A673 (cell line): ENCODE data around the gene HS3ST3B1.

ENCODE experiments used
- EZH2 ChIP-seq: fragments of 200-600 bp; sonication (generic); IDR thresholded peaks from 2 replicates; pipeline ENCODE4 v1.6.1; 2017; ENCODE audit warnings: borderline replicate concordance, low read depth, mild to moderate bottlenecking, mixed read lengths, antibody characterized with exemption, low read length; ENCODE audit not compliant: poor library complexity, severe bottlenecking
- TF ChIP-seq, protein P1 (sequence below): fragments of 300-800, 200-600 bp; sonication (generic); conservative IDR thresholded peaks from 2 replicates; pipeline ENCODE4 v1.5.1; 2017; ENCODE audit warnings: low read depth, mild to moderate bottlenecking, antibody characterized with exemption, low read length, moderate library complexity, mixed read lengths

DNA sequence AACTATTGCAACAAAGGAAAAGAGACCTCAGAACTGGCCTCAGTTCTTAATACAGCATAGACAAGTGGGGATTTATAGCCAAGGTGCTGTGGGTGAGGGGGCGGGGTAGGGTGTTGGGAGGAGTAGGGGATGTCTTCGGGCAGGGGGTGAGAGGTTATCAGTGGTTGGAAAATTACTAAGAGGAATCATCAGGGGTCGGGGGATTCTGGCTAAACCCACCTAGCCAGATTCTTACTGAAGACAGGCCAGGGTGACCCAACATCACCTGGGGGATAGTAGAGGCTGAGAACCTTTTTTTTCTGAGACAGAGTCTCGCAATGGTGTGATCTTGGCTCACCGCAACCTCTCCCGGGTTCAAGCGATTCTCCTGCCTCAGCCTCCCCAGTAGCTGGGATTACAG lies 32.6 kb downstream of the HS3ST3B1 start:
- TF ChIP-seq, protein P1, sequence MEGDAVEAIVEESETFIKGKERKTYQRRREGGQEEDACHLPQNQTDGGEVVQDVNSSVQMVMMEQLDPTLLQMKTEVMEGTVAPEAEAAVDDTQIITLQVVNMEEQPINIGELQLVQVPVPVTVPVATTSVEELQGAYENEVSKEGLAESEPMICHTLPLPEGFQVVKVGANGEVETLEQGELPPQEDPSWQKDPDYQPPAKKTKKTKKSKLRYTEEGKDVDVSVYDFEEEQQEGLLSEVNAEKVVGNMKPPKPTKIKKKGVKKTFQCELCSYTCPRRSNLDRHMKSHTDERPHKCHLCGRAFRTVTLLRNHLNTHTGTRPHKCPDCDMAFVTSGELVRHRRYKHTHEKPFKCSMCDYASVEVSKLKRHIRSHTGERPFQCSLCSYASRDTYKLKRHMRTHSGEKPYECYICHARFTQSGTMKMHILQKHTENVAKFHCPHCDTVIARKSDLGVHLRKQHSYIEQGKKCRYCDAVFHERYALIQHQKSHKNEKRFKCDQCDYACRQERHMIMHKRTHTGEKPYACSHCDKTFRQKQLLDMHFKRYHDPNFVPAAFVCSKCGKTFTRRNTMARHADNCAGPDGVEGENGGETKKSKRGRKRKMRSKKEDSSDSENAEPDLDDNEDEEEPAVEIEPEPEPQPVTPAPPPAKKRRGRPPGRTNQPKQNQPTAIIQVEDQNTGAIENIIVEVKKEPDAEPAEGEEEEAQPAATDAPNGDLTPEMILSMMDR: no peak
- TF ChIP-seq EZH2: no peak
